22Rv1 (cell line): ENCODE data around the gene ZKSCAN8.
A peak's percentile ranks its signal among the peaks of the same experiment; 100 is the strongest.
"Not testable (repeated sequence)": the region's sequence is repeated elsewhere in the genome, so short reads cannot be mapped to it uniquely, and the experiment has no call there.

Experiments
- H3K27ac ChIP-seq: fragments of 450-650 bp; 2 replicates; pipeline ENCODE4 v1.5.1; 2017
- CTCF ChIP-seq: fragments of 450-650 bp; IDR thresholded peaks from 2 replicates; pipeline ENCODE4 v1.5.1; 2017; ENCODE audit warnings: mild to moderate bottlenecking
- ZFX ChIP-seq: fragments of 450-650 bp; IDR thresholded peaks from 2 replicates; pipeline ENCODE4 v1.6.1; 2017; ENCODE audit warnings: antibody characterized with exemption, borderline replicate concordance

The ZKSCAN8 gene

GRCh38 chr6:28141500-28142329 is at the start of gene ZKSCAN8:
ZKSCAN8 (plus strand) TSS chr6:28141883; CDS start chr6:28148408, 6,525 bp downstream.
- TF ChIP-seq CTCF, result no peak
- no peak for TF ChIP-seq ZFX

GRCh38 chr6:28102222-28102621 is 39.5 kb upstream of the ZKSCAN8 start:
- not testable (repeated sequence) for H3K27ac ChIP-seq

More at GRCh38 chr6:28141500-28142329, at the start of gene ZKSCAN8:
- H3K27ac ChIP-seq, result peak within 1 kb of the TSS; percentile 54

GRCh38 chr6:28102699-28103098 is 39.0 kb upstream of the ZKSCAN8 start:
- not testable (repeated sequence) for H3K27ac ChIP-seq

GRCh38 chr6:28104392-28105244 is 37.1 kb upstream of the ZKSCAN8 start:
- peak overlapping the region; percentile 39; the same call in 1 of the 2 replicates for H3K27ac ChIP-seq
- TF ChIP-seq CTCF (peak; percentile 74), ZFX (no peak)

GRCh38 chr6:28105245-28105639 is 36.4 kb upstream of the ZKSCAN8 start:
- no peak for TF ChIP-seq CTCF
- TF ChIP-seq ZFX, result no peak
- H3K27ac ChIP-seq, result peak overlapping the region; percentile 39; the same call in 1 of the 2 replicates

GRCh38 chr6:28107506-28107905 is 34.2 kb upstream of the ZKSCAN8 start:
- no peak for TF ChIP-seq ZFX
- no peak for TF ChIP-seq CTCF
- H3K27ac ChIP-seq, result no peak overlapping the region

GRCh38 chr6:28111964-28112363 is 29.7 kb upstream of the ZKSCAN8 start:
- no peak overlapping the region for H3K27ac ChIP-seq
- TF ChIP-seq CTCF, result no peak
- no peak for TF ChIP-seq ZFX

- no peak for TF ChIP-seq CTCF
- no peak overlapping the region for H3K27ac ChIP-seq
Measured at GRCh38 chr6:28115799-28116198, 25.9 kb upstream of the ZKSCAN8 start.
